ENCODE data around the gene LRFN2.

The LRFN2 gene

GRCh38 chr6:40347571-40348011 lies 239.6 kb downstream of the LRFN2 start:
- peaks cover 7% of the 10 kb centered on the region for H3K4me1 ChIP-seq (ENCODE audit: control insufficient read depth, insufficient read depth, low read length)
- H3K9me3 ChIP-seq (ENCODE audit: control insufficient read depth, insufficient read depth, low read length) = no peaks in the 10 kb centered on the region
- WGBS (ENCODE audit: insufficient coverage, insufficient read length) = no CpG with 5 or more reads among the region's 5 CpGs
- H3K27ac ChIP-seq (ENCODE audit: low read length) = no peak overlapping the region
- no peak overlapping the region for H3K4me3 ChIP-seq (ENCODE audit: low read length)
- no peak for DNase-seq (ENCODE audit: low read depth, low spot score)
- no peaks in the 10 kb centered on the region for H3K36me3 ChIP-seq (ENCODE audit: control insufficient read depth, insufficient read depth, low read length)
- H3K27me3 ChIP-seq (ENCODE audit: control insufficient read depth, insufficient read depth, low read length) = no peaks in the 10 kb centered on the region

GRCh38 chr6:40346246-40346645 lies 240.9 kb downstream of the LRFN2 start:
- Histone ChIP-seq H3K4me1 (ENCODE audit: control insufficient read depth, insufficient read depth, low read length) (peaks cover 7% of the 10 kb centered on the region), H3K4me3 (ENCODE audit: low read length) (no peak overlapping the region), H3K36me3 (ENCODE audit: control insufficient read depth, insufficient read depth, low read length) (no peaks in the 10 kb centered on the region), H3K27ac (ENCODE audit: low read length) (no peak overlapping the region), H3K27me3 (ENCODE audit: control insufficient read depth, insufficient read depth, low read length) (no peaks in the 10 kb centered on the region), H3K9me3 (ENCODE audit: control insufficient read depth, insufficient read depth, low read length) (no peaks in the 10 kb centered on the region)
- no CpG with 5 or more reads among the region's 6 CpGs for WGBS (ENCODE audit: insufficient coverage, insufficient read length)
- no peak for DNase-seq (ENCODE audit: low read depth, low spot score)

GRCh38 chr6:40344566-40345167 lies 242.5 kb downstream of the LRFN2 start:
- Histone ChIP-seq H3K4me1 (ENCODE audit: control insufficient read depth, insufficient read depth, low read length) (peaks cover 7% of the 10 kb centered on the region), H3K9me3 (ENCODE audit: control insufficient read depth, insufficient read depth, low read length) (no peaks in the 10 kb centered on the region), H3K27me3 (ENCODE audit: control insufficient read depth, insufficient read depth, low read length) (no peaks in the 10 kb centered on the region), H3K36me3 (ENCODE audit: control insufficient read depth, insufficient read depth, low read length) (no peaks in the 10 kb centered on the region), H3K4me3 (ENCODE audit: low read length) (no peak overlapping the region), H3K27ac (ENCODE audit: low read length) (no peak overlapping the region)
- no peak for DNase-seq (ENCODE audit: low read depth, low spot score)
- WGBS (ENCODE audit: insufficient coverage, insufficient read length) = no CpG with 5 or more reads among the region's 6 CpGs

- Histone ChIP-seq H3K4me3 (ENCODE audit: low read length) (no peak overlapping the region), H3K9me3 (ENCODE audit: control insufficient read depth, insufficient read depth, low read length) (no peaks in the 10 kb centered on the region), H3K4me1 (ENCODE audit: control insufficient read depth, insufficient read depth, low read length) (peaks cover 6% of the 10 kb centered on the region), H3K27me3 (ENCODE audit: control insufficient read depth, insufficient read depth, low read length) (no peaks in the 10 kb centered on the region), H3K27ac (ENCODE audit: low read length) (no peak overlapping the region), H3K36me3 (ENCODE audit: control insufficient read depth, insufficient read depth, low read length) (no peaks in the 10 kb centered on the region)
- WGBS (ENCODE audit: insufficient coverage, insufficient read length) = no CpG with 5 or more reads among the region's 7 CpGs
- no peak for DNase-seq (ENCODE audit: low read depth, low spot score)
These were observed 243.1 kb downstream of the LRFN2 start for GRCh38 chr6:40343877-40344565.

GRCh38 chr6:40343318-40343876 lies 243.8 kb downstream of the LRFN2 start:
- no peak overlapping the region for H3K4me3 ChIP-seq (ENCODE audit: low read length)
- H3K27ac ChIP-seq (ENCODE audit: low read length) = no peak overlapping the region
- no peaks in the 10 kb centered on the region for H3K36me3 ChIP-seq (ENCODE audit: control insufficient read depth, insufficient read depth, low read length)
- H3K4me1 ChIP-seq (ENCODE audit: control insufficient read depth, insufficient read depth, low read length) = peaks cover 6% of the 10 kb centered on the region
- no peaks in the 10 kb centered on the region for H3K9me3 ChIP-seq (ENCODE audit: control insufficient read depth, insufficient read depth, low read length)
- no peak for DNase-seq (ENCODE audit: low read depth, low spot score)
- WGBS (ENCODE audit: insufficient coverage, insufficient read length) = no CpG with 5 or more reads among the region's 2 CpGs
- H3K27me3 ChIP-seq (ENCODE audit: control insufficient read depth, insufficient read depth, low read length) = no peaks in the 10 kb centered on the region

- no peaks in the 10 kb centered on the region for H3K27me3 ChIP-seq (ENCODE audit: control insufficient read depth, insufficient read depth, low read length)
- WGBS (ENCODE audit: insufficient coverage, insufficient read length) = no CpG with 5 or more reads among the region's 6 CpGs
These were observed 244.4 kb downstream of the LRFN2 start for GRCh38 chr6:40342723-40343122.

GRCh38 chr6:40341726-40342125 lies 245.4 kb downstream of the LRFN2 start:
- no peaks in the 10 kb centered on the region for H3K27me3 ChIP-seq (ENCODE audit: control insufficient read depth, insufficient read depth, low read length)
- peaks cover 2% of the 10 kb centered on the region; the same call in 1 of the 2 replicates for H3K4me1 ChIP-seq (ENCODE audit: control insufficient read depth, insufficient read depth, low read length)

More at GRCh38 chr6:40342723-40343122, 244.4 kb downstream of the LRFN2 start:
- Histone ChIP-seq H3K4me3 (ENCODE audit: low read length) (no peak overlapping the region), H3K4me1 (ENCODE audit: control insufficient read depth, insufficient read depth, low read length) (peaks cover 4% of the 10 kb centered on the region), H3K27ac (ENCODE audit: low read length) (no peak overlapping the region), H3K36me3 (ENCODE audit: control insufficient read depth, insufficient read depth, low read length) (no peaks in the 10 kb centered on the region), H3K9me3 (ENCODE audit: control insufficient read depth, insufficient read depth, low read length) (no peaks in the 10 kb centered on the region)
- no peak for DNase-seq (ENCODE audit: low read depth, low spot score)

More at GRCh38 chr6:40341726-40342125, 245.4 kb downstream of the LRFN2 start:
- no CpG with 5 or more reads among the region's 1 CpG for WGBS (ENCODE audit: insufficient coverage, insufficient read length)
- no peaks in the 10 kb centered on the region for H3K36me3 ChIP-seq (ENCODE audit: control insufficient read depth, insufficient read depth, low read length)
- H3K4me3 ChIP-seq (ENCODE audit: low read length) = no peak overlapping the region
- DNase-seq (ENCODE audit: low read depth, low spot score) = no peak
- H3K9me3 ChIP-seq (ENCODE audit: control insufficient read depth, insufficient read depth, low read length) = no peaks in the 10 kb centered on the region
- no peak overlapping the region for H3K27ac ChIP-seq (ENCODE audit: low read length)

Data from iPS DF 6.9 (cell line).